IPS-NIHi11 (cell line): ENCODE measurements around the gene ALDH4A1.
A peak's percentile ranks its signal among the peaks of the same experiment; 100 is the strongest.

Source experiments
- DNase-seq: peaks from one replicate; pipeline ENCODE4 v3.0.0; 2012; ENCODE audit warnings: mixed read lengths, low spot score

The ALDH4A1 gene

GRCh38 chr1:18939398-18940302, 37.3 kb upstream of the ALDH4A1 start:
- DNase-seq = no peak

GRCh38 chr1:18938707-18939070, 36.3 kb upstream of the ALDH4A1 start:
- DNase-seq = no peak

- no peak for DNase-seq
Measured at GRCh38 chr1:18938008-18938706, 35.8 kb upstream of the ALDH4A1 start.

GRCh38 chr1:18937539-18937938, 35.2 kb upstream of the ALDH4A1 start:
- no peak for DNase-seq

GRCh38 chr1:18936814-18937481, 34.6 kb upstream of the ALDH4A1 start:
- DNase-seq = no peak

- DNase-seq = no peak
Measured at GRCh38 chr1:18936471-18936813, 34.1 kb upstream of the ALDH4A1 start.

GRCh38 chr1:18934205-18935000, 32.0 kb upstream of the ALDH4A1 start:
- no peak for DNase-seq

GRCh38 chr1:18932879-18933278, 30.5 kb upstream of the ALDH4A1 start:
- no peak for DNase-seq

GRCh38 chr1:18932387-18932786, 30.0 kb upstream of the ALDH4A1 start:
- no peak for DNase-seq

GRCh38 chr1:18931730-18932129, 29.4 kb upstream of the ALDH4A1 start:
- DNase-seq = no peak

- no peak for DNase-seq
Measured at GRCh38 chr1:18929686-18930085, 27.3 kb upstream of the ALDH4A1 start.

- no peak for DNase-seq
Measured at GRCh38 chr1:18928985-18929384, 26.6 kb upstream of the ALDH4A1 start.

GRCh38 chr1:18928406-18928805, 26.1 kb upstream of the ALDH4A1 start:
- no peak for DNase-seq

GRCh38 chr1:18927654-18928272, 25.4 kb upstream of the ALDH4A1 start:
- no peak for DNase-seq

- no peak for DNase-seq
Measured at GRCh38 chr1:18927082-18927653, 24.8 kb upstream of the ALDH4A1 start.

- peak; percentile 76 for DNase-seq
Measured at GRCh38 chr1:18926315-18927081, 24.1 kb upstream of the ALDH4A1 start.

- no peak for DNase-seq
Measured at GRCh38 chr1:18925279-18925678, 22.9 kb upstream of the ALDH4A1 start.

- DNase-seq = no peak
Measured at GRCh38 chr1:18924221-18924691, 21.9 kb upstream of the ALDH4A1 start.

GRCh38 chr1:18923756-18924211, 21.4 kb upstream of the ALDH4A1 start:
- no peak for DNase-seq
